PFSK-1 (cell line): ENCODE measurements around the gene KCNIP3.

Source experiments
- POLR2AphosphoS5 ChIP-seq: IDR thresholded peaks from 2 replicates; pipeline ENCODE4 v1.6.1; 2012; ENCODE audit warnings: low read depth, mild to moderate bottlenecking, control low read depth, low read length, moderate library complexity
- TAF1 ChIP-seq: IDR thresholded peaks from 2 replicates; pipeline ENCODE4 v1.6.1; 2012; ENCODE audit warnings: low read length, control low read depth, borderline replicate concordance; ENCODE audit not compliant: insufficient read depth
- TF ChIP-seq, protein P1 (sequence below), 2 experiments: IDR thresholded peaks; 2 replicates each; pipeline versions ENCODE4 v1.6.1 to v1.8.0; 2011 to 2012; ENCODE audit warnings: low read depth in 2 of 2, low read length in 2 of 2, control low read depth in 1 of 2, inconsistent platforms in 1 of 2, mild to moderate bottlenecking in 1 of 2, moderate library complexity in 1 of 2; ENCODE audit not compliant: insufficient read depth in 1 of 2

GRCh38 chr2:95401480-95401879 lies 104.3 kb downstream of the KCNIP3 start:
- TF ChIP-seq POLR2AphosphoS5 = no peak
- TF ChIP-seq TAF1 = no peak
- TF ChIP-seq, protein P1, sequence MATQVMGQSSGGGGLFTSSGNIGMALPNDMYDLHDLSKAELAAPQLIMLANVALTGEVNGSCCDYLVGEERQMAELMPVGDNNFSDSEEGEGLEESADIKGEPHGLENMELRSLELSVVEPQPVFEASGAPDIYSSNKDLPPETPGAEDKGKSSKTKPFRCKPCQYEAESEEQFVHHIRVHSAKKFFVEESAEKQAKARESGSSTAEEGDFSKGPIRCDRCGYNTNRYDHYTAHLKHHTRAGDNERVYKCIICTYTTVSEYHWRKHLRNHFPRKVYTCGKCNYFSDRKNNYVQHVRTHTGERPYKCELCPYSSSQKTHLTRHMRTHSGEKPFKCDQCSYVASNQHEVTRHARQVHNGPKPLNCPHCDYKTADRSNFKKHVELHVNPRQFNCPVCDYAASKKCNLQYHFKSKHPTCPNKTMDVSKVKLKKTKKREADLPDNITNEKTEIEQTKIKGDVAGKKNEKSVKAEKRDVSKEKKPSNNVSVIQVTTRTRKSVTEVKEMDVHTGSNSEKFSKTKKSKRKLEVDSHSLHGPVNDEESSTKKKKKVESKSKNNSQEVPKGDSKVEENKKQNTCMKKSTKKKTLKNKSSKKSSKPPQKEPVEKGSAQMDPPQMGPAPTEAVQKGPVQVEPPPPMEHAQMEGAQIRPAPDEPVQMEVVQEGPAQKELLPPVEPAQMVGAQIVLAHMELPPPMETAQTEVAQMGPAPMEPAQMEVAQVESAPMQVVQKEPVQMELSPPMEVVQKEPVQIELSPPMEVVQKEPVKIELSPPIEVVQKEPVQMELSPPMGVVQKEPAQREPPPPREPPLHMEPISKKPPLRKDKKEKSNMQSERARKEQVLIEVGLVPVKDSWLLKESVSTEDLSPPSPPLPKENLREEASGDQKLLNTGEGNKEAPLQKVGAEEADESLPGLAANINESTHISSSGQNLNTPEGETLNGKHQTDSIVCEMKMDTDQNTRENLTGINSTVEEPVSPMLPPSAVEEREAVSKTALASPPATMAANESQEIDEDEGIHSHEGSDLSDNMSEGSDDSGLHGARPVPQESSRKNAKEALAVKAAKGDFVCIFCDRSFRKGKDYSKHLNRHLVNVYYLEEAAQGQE (IDR thresholded peaks at IDR 0.05; ENCODE audit: insufficient read depth in 1 of 2, low read depth in 2 of 2, low read length in 2 of 2) = no peak
